Osteocyte (in vitro differentiated cells): Measurements from ENCODE around the gene CYSTM1. TPM values are rescaled to one million over a fixed set of nuclear protein-coding genes. Genes with fewer than 3 reads are reported as not detected.

ENCODE experiments used
- DNase-seq: peaks from one replicate; pipeline ENCODE4 v3.0.0; 2021; ENCODE audit warnings: mixed read lengths; ENCODE audit not compliant: unreplicated experiment; ENCODE audit errors: extremely low spot score
- H3K27ac Mint-ChIP-seq: one replicate; pipeline ENCODE4 v1.8.0; 2021; ENCODE audit warnings: mild to moderate bottlenecking, mixed read lengths; ENCODE audit not compliant: unreplicated experiment
- H3K27me3 Mint-ChIP-seq: one replicate; pipeline ENCODE4 v1.8.0; 2021; ENCODE audit warnings: mixed read lengths; ENCODE audit not compliant: unreplicated experiment
- H3K36me3 Mint-ChIP-seq: one replicate; pipeline ENCODE4 v1.8.0; 2021; ENCODE audit warnings: mixed read lengths; ENCODE audit not compliant: unreplicated experiment
- H3K4me1 Mint-ChIP-seq: one replicate; pipeline ENCODE4 v1.8.0; 2021; ENCODE audit warnings: mixed read lengths; ENCODE audit not compliant: unreplicated experiment
- H3K4me3 Mint-ChIP-seq: one replicate; pipeline ENCODE4 v1.8.0; 2021; ENCODE audit warnings: mild to moderate bottlenecking, moderate library complexity, mixed read lengths; ENCODE audit not compliant: unreplicated experiment
- H3K9me3 Mint-ChIP-seq: one replicate; pipeline ENCODE4 v1.8.0; 2021; ENCODE audit warnings: mixed read lengths; ENCODE audit not compliant: unreplicated experiment
- CTCF ChIP-seq: fragments of 200-600 bp; sonication (generic); IDR thresholded peaks from 2 replicates; pipeline ENCODE4 v1.5.0; 2021; ENCODE audit warnings: antibody characterized with exemption, mild to moderate bottlenecking, moderate library complexity
- total RNA-seq: library from RNA; stranded (reverse); gene quantifications from 2 replicates; pipeline ENCODE4 v1.2.1, GENCODE V29; 2021

CYSTM1 gene
- total RNA-seq, 1 donor from 2014 or later: 26.7 TPM

GRCh38 chr5:140220032-140220697 lies 45.2 kb downstream of the CYSTM1 start:
- H3K27ac Mint-ChIP-seq: no peak overlapping the region
- no peak overlapping the region for H3K4me3 Mint-ChIP-seq
- H3K9me3 Mint-ChIP-seq: no peaks in the 10 kb centered on the region
- DNase-seq: no peak
- no peaks in the 10 kb centered on the region for H3K36me3 Mint-ChIP-seq
- TF ChIP-seq CTCF: no peak
- peaks cover 5% of the 10 kb centered on the region for H3K27me3 Mint-ChIP-seq
- H3K4me1 Mint-ChIP-seq: peaks cover 15% of the 10 kb centered on the region

- no peaks in the 10 kb centered on the region for H3K9me3 Mint-ChIP-seq
- H3K27ac Mint-ChIP-seq: no peak overlapping the region
- peaks cover 5% of the 10 kb centered on the region for H3K27me3 Mint-ChIP-seq
- H3K36me3 Mint-ChIP-seq: no peaks in the 10 kb centered on the region
- peaks cover 15% of the 10 kb centered on the region for H3K4me1 Mint-ChIP-seq
- H3K4me3 Mint-ChIP-seq: no peak overlapping the region
- no peak for TF ChIP-seq CTCF
- no peak for DNase-seq
These were observed 45.7 kb downstream of the CYSTM1 start for GRCh38 chr5:140220698-140221064.

- no peak for DNase-seq
- H3K27me3 Mint-ChIP-seq: peaks cover 5% of the 10 kb centered on the region
- no peak overlapping the region for H3K27ac Mint-ChIP-seq
- no peak for TF ChIP-seq CTCF
- H3K4me3 Mint-ChIP-seq: no peak overlapping the region
- H3K36me3 Mint-ChIP-seq: no peaks in the 10 kb centered on the region
- peaks cover 15% of the 10 kb centered on the region for H3K4me1 Mint-ChIP-seq
- no peaks in the 10 kb centered on the region for H3K9me3 Mint-ChIP-seq
These were observed 46.8 kb downstream of the CYSTM1 start for GRCh38 chr5:140221697-140222223.

- Mint-ChIP-seq H3K4me1 (peaks cover 15% of the 10 kb centered on the region), H3K9me3 (no peaks in the 10 kb centered on the region), H3K36me3 (no peaks in the 10 kb centered on the region), H3K4me3 (no peak overlapping the region), H3K27ac (no peak overlapping the region), H3K27me3 (peaks cover 2% of the 10 kb centered on the region)
- no peak for TF ChIP-seq CTCF
- no peak for DNase-seq
These were observed 47.4 kb downstream of the CYSTM1 start for GRCh38 chr5:140222416-140222815.

- Mint-ChIP-seq H3K9me3 (no peaks in the 10 kb centered on the region), H3K4me1 (peaks cover 15% of the 10 kb centered on the region), H3K4me3 (no peak overlapping the region), H3K27me3 (no peaks in the 10 kb centered on the region), H3K36me3 (no peaks in the 10 kb centered on the region), H3K27ac (no peak overlapping the region)
- no peak for TF ChIP-seq CTCF
- no peak for DNase-seq
These were observed 48.6 kb downstream of the CYSTM1 start for GRCh38 chr5:140223567-140223966.
